ENCODE data around the gene MED9. TPM values are rescaled to one million over a fixed set of nuclear protein-coding genes. Genes with fewer than 3 reads are reported as not detected.

The MED9 gene
- total and polyA plus RNA-seq, 10 of the 15 experiments (the other 5 are each of a cell fraction or from before 2014, with no cell fraction given), result 1.5 to 22.4 (median 14.8) TPM

GRCh38 chr17:17433000-17433703 is 43.6 kb upstream of the MED9 start:
- intact Hi-C loops (cut with micrococcal nuclease; ENCODE audit: unreplicated experiment), result no loop called here
- no peaks in the 10 kb centered on the region for H3K79me2 ChIP-seq (ENCODE audit: control insufficient read depth, insufficient read depth, low read length)
- H2AFZ ChIP-seq (ENCODE audit: control insufficient read depth, low read depth, low read length), result no peak overlapping the region
- no peaks in the 10 kb centered on the region for H3K4me1 ChIP-seq (ENCODE audit: control insufficient read depth, insufficient read depth, low read length)
- H3K9me3 ChIP-seq (replicated peaks; ENCODE audit: control insufficient read depth, insufficient read depth, low read length), result no peaks in the 10 kb centered on the region
- H4K20me1 ChIP-seq (ENCODE audit: control insufficient read depth, insufficient read depth), result no peaks in the 10 kb centered on the region
- no peak overlapping the region for H3K4me3 ChIP-seq
- H3K36me3 ChIP-seq (ENCODE audit: control insufficient read depth in 2 of 2, insufficient read depth in 2 of 2, low read length in 1 of 2), result no peaks in the 10 kb centered on the region
- peaks cover 0 to 2% of the 10 kb centered on the region in 2 experiments; a peak in 2 of 4 replicates for H3K27me3 ChIP-seq (replicated peaks in 1 of 2; ENCODE audit: control insufficient read depth in 2 of 2, insufficient read depth in 2 of 2, low read length in 1 of 2)
- no peak overlapping the region for H3K27ac ChIP-seq (ENCODE audit: control insufficient read depth, insufficient read depth)
- ChIA-PET CTCF (no interaction called here), SMC1A (ENCODE audit: uncharacterized antibody, unreplicated experiment) (no interaction called here), POLR2A (no interaction called here), RAD21 (ENCODE audit: unreplicated experiment) (no interaction called here)
- 8% methylated on average over 6 of the region's 6 CpGs for WGBS (ENCODE audit: insufficient coverage, insufficient replicate concordance, low lambda C conversion rate, missing lambda C conversion rate)
- TF ChIP-seq SMC3 (IDR thresholded peaks at IDR 0.05; ENCODE audit: borderline replicate concordance, low read length) (no peak), MTA3 (IDR thresholded peaks at IDR 0.05; ENCODE audit: borderline replicate concordance, low read length) (no peak), CBX3 (IDR thresholded peaks at IDR 0.05; ENCODE audit: borderline replicate concordance, low read depth) (no peak), FOXK2 (IDR thresholded peaks at IDR 0.05) (no peak), EP300 (IDR thresholded peaks at IDR 0.05; ENCODE audit: borderline replicate concordance in 1 of 2, control insufficient read depth in 1 of 2, low read depth in 2 of 2, low read length in 2 of 2) (no peak)
- TF ChIP-seq, protein P1, sequence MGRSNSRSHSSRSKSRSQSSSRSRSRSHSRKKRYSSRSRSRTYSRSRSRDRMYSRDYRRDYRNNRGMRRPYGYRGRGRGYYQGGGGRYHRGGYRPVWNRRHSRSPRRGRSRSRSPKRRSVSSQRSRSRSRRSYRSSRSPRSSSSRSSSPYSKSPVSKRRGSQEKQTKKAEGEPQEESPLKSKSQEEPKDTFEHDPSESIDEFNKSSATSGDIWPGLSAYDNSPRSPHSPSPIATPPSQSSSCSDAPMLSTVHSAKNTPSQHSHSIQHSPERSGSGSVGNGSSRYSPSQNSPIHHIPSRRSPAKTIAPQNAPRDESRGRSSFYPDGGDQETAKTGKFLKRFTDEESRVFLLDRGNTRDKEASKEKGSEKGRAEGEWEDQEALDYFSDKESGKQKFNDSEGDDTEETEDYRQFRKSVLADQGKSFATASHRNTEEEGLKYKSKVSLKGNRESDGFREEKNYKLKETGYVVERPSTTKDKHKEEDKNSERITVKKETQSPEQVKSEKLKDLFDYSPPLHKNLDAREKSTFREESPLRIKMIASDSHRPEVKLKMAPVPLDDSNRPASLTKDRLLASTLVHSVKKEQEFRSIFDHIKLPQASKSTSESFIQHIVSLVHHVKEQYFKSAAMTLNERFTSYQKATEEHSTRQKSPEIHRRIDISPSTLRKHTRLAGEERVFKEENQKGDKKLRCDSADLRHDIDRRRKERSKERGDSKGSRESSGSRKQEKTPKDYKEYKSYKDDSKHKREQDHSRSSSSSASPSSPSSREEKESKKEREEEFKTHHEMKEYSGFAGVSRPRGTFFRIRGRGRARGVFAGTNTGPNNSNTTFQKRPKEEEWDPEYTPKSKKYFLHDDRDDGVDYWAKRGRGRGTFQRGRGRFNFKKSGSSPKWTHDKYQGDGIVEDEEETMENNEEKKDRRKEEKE (IDR thresholded peaks at IDR 0.05), result no peak
- DNase-seq (ENCODE audit: low read depth, low spot score), result no peak
- no peak for ATAC-seq
- in situ Hi-C loops (cut with MboI), result no loop called here
- no peak for FAIRE-seq
- H3K9ac ChIP-seq (ENCODE audit: control insufficient read depth, insufficient read depth, low read length), result no peak overlapping the region
- H3K4me2 ChIP-seq (ENCODE audit: control insufficient read depth, insufficient read depth), result no peak overlapping the region
- BruUV-seq (replicated peaks), result no TSS peak
